ENCODE data around the gene MAST4. TPM values are rescaled to one million over a fixed set of nuclear protein-coding genes. Genes with fewer than 3 reads are reported as not detected.

MAST4 gene
- total RNA-seq, 1 donor from 2014 or later, result 19.1 TPM

DNA sequence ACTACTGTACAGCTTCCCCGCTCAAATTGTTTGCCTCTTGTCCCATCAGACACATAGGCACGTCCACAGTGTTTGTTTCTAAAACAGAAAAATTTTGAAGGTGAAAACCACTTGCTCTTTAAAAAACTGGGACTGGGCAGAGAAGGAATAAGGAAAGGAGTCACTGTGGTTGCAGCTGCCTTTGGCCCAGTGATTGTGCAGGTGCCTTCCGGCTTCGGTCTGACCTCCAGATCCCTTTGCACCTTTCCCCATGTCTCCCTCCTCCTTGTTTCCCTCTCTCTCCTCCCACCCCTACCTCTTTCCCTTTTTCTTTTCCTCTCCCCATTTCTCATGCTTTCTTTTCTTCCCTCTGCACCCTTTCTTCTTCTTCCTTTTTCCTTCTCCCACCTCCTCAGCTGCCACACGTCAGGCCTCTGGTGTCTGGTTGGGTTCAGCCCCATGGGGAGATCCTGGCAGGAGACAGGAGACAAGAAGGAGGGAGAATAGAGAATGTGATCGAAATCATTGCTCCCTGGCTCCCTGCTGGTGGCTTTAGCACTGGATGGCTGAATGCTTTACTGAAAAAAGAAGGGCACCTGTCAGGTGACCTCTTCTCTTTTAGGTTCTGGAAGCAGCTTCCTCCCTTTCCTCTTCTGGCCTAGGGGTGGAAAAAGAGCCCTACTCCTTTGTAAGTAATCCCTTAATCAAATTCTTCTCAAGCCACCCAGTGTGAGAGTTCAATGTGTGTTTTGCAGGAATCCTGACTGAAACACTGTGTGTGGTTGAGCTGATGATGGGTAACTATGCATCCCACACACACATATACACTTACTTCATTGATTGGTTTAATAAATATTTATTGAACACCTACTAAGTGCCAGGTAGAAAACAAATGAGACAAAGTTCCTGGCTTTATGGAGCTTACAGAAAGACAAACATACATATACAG is 267.3 kb downstream of the MAST4 start:
- H3K36me3 ChIP-seq (ENCODE audit: control insufficient read depth, insufficient read depth, low read length), result no peaks in the 10 kb centered on the region
- no peaks in the 10 kb centered on the region for H3K27me3 ChIP-seq (ENCODE audit: control insufficient read depth, insufficient read depth, low read length)
- DNase-seq (ENCODE audit: low read depth), result no peak
- no peak overlapping the region for H3K4me3 ChIP-seq (ENCODE audit: low read depth, low read length)
- TF ChIP-seq, protein P1, sequence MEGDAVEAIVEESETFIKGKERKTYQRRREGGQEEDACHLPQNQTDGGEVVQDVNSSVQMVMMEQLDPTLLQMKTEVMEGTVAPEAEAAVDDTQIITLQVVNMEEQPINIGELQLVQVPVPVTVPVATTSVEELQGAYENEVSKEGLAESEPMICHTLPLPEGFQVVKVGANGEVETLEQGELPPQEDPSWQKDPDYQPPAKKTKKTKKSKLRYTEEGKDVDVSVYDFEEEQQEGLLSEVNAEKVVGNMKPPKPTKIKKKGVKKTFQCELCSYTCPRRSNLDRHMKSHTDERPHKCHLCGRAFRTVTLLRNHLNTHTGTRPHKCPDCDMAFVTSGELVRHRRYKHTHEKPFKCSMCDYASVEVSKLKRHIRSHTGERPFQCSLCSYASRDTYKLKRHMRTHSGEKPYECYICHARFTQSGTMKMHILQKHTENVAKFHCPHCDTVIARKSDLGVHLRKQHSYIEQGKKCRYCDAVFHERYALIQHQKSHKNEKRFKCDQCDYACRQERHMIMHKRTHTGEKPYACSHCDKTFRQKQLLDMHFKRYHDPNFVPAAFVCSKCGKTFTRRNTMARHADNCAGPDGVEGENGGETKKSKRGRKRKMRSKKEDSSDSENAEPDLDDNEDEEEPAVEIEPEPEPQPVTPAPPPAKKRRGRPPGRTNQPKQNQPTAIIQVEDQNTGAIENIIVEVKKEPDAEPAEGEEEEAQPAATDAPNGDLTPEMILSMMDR (IDR thresholded peaks at IDR 0.05; ENCODE audit: insufficient read depth, low read length, poor library complexity, severe bottlenecking), result no peak

DNA sequence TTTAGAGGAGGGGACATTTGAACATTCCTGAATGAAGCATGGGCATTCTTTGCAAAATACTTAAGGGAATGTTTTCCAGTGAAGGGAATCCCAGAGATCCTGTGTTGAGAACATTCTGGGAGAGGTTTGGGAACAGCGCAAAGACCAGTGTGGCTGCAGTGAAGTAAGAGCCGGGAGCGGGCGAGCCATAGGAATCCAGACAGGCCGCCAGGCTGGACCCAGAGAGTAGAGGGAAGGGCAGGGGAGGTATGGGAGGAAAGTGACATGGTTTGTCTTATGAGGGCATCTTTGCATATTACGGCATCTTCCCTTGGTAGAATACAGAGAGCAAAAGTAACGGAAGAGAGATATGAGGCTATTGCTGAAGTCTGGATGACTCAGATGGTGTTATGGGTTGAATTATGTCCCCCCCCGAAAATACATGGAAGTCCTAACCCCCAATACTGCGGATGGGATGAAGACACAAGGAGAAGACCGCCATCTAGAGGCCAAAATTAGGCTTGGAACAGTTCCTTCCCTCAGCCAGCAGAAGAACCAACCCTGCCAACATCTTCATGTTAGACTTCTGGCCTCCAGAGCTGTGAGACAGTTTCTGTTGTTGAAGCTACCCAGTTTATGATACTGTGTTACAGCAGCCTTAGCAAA is 268.2 kb downstream of the MAST4 start:
- DNase-seq (ENCODE audit: low read depth), result no peak
- Histone ChIP-seq H3K27me3 (ENCODE audit: control insufficient read depth, insufficient read depth, low read length) (no peaks in the 10 kb centered on the region), H3K36me3 (ENCODE audit: control insufficient read depth, insufficient read depth, low read length) (no peaks in the 10 kb centered on the region), H3K4me3 (ENCODE audit: low read depth, low read length) (no peak overlapping the region)
- TF ChIP-seq, protein P1 (IDR thresholded peaks at IDR 0.05; ENCODE audit: insufficient read depth, low read length, poor library complexity, severe bottlenecking), result peak; percentile 63

DNA sequence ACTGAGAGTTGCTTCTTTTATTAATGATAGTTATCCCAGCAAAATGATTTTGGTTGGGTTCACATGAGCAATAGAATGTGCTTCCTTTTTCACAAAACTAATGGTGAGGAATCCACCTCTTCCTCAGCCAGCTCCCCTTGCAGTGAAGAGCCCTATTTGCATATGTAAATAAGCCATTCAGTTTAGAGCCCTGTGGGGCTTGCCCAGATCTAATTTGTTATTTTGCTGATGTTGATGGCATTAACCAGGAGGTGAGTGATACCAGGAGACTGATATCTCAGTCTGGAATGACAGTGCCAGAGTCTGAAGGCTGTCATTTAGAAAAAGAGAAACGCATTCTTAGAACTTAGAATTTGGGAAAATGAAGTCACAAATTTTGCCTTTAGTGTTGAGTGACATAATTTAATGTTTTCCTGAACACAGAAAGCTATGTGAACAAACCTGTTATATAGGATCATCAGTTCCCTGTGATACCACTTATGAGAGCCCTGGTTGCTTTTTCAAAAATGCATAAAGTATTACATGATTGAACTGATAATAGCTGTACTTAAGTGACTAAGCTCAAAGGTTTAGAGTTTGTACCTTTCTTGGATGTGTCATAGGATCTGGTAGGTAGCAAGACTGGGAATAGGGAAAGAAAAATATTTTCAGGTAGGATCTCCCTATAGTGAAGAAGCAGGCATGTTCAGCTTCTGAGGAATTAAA is 271.6 kb downstream of the MAST4 start:
- no peaks in the 10 kb centered on the region for H3K36me3 ChIP-seq (ENCODE audit: control insufficient read depth, insufficient read depth, low read length)
- DNase-seq (ENCODE audit: low read depth), result no peak
- TF ChIP-seq, protein P1 (IDR thresholded peaks at IDR 0.05; ENCODE audit: insufficient read depth, low read length, poor library complexity, severe bottlenecking), result no peak

DNA sequence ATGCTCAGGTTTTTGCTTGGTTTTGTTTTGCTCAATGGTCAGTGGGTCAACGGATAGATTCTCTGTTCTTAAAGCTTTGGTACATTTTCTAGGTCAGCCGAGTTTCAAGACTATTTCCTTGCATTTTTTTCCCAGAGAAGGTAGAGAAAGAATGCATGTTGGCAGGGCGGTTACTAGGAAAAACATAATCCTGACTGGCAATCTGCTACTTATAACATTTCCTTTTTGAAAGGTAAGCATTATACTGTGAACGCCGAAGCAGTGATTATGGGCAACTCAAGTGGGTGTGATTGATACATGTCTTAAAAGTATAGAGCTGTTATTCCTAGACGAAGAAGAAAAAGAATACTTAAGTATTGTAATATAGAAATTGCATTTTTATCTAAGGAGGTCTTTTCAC is 273.2 kb downstream of the MAST4 start:
- TF ChIP-seq, protein P1 (IDR thresholded peaks at IDR 0.05; ENCODE audit: insufficient read depth, low read length, poor library complexity, severe bottlenecking), result no peak
- no peak overlapping the region for H3K4me3 ChIP-seq (ENCODE audit: low read depth, low read length)
- no peaks in the 10 kb centered on the region for H3K27me3 ChIP-seq (ENCODE audit: control insufficient read depth, insufficient read depth, low read length)
- no peak for DNase-seq (ENCODE audit: low read depth)
- H3K36me3 ChIP-seq (ENCODE audit: control insufficient read depth, insufficient read depth, low read length), result no peaks in the 10 kb centered on the region

More for the DNA sequence above, 271.6 kb downstream of the MAST4 start:
- Histone ChIP-seq H3K27me3 (ENCODE audit: control insufficient read depth, insufficient read depth, low read length) (no peaks in the 10 kb centered on the region), H3K4me3 (ENCODE audit: low read depth, low read length) (no peak overlapping the region)

DNA sequence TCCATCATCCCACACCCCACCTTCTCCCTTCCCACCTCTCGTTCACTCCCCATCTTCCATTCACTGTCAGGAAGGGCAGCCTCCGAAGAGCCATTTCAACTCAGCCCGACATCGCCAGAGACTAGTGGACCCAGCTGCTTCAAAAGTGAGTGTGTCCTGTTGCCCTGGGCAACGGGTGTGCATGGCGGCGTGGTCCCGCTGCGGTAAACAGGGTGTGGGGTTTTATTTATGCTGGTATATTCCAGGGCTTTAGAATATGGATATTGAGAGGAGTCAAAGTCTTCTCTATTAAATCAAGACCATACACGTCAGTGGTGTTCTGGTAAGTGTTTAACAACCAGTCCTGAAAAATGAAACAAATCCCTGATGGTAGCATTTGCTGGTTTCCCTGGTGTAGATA is 274.5 kb downstream of the MAST4 start:
- Histone ChIP-seq H3K4me3 (ENCODE audit: low read depth, low read length) (no peak overlapping the region), H3K27me3 (ENCODE audit: control insufficient read depth, insufficient read depth, low read length) (no peaks in the 10 kb centered on the region), H3K36me3 (ENCODE audit: control insufficient read depth, insufficient read depth, low read length) (no peaks in the 10 kb centered on the region)
- no peak for DNase-seq (ENCODE audit: low read depth)
- TF ChIP-seq, protein P1 (IDR thresholded peaks at IDR 0.05; ENCODE audit: insufficient read depth, low read length, poor library complexity, severe bottlenecking), result no peak

All from kidney epithelial cell (primary cell).